B cell (primary cell): Measurements from ENCODE around the gene HBM. TPM values are rescaled to one million over a fixed set of nuclear protein-coding genes. Genes with fewer than 3 reads are reported as not detected.
A peak's percentile ranks its signal among the peaks of the same experiment; 100 is the strongest.

Experiments used
- ATAC-seq: fragments of 200-7000 bp; cut with Tn5 transposase; one replicate; pipeline ENCODE4 v1.10.0; 2021; ENCODE audit warnings: low read depth, mild to moderate bottlenecking, moderate number of reproducible peaks, moderate library complexity
- CTCF ChIA-PET: fragments of 350-600 bp; sonication (Branson Sonifier 250); formaldehyde crosslinking; loops from one replicate; lab custom pipeline; 2021; ENCODE audit warnings: antibody characterized with exemption, inconsistent platforms; lab: Charles Lee
- POLR2A ChIA-PET: fragments of 350-600 bp; sonication (Branson Sonifier 250); formaldehyde crosslinking; loops from one replicate; lab custom pipeline; 2021; ENCODE audit warnings: antibody characterized with exemption; lab: Charles Lee
- DNase-seq: peaks from one replicate; pipeline ENCODE4 v3.0.0; 2013
- H2AFZ ChIP-seq: 2 replicates; pipeline ENCODE4 v1.6.1; 2012; ENCODE audit warnings: mild to moderate bottlenecking, low read depth, low read length; ENCODE audit not compliant: insufficient read depth, poor library complexity, severe bottlenecking
- H3K27ac ChIP-seq, 2 donors: 1 replicate in 1 of 2; 2 replicates in 1 of 2; pipeline ENCODE4 v1.5.1; 2012 to 2013; ENCODE audit warnings: low read length in 2 of 2, mild to moderate bottlenecking in 2 of 2, moderate library complexity in 1 of 2
- H3K27me3 ChIP-seq, 4 experiments: fragments of 200-600 bp in 1 of 4; sonication (generic) in 1 of 4; replicated peaks in 1 of 4; 1 replicate in 2 of 4; 2 replicates in 2 of 4; pipeline versions ENCODE4 v1.6.1 to v1.7.0; 2013 to 2016; ENCODE audit warnings: low read length in 3 of 4, mild to moderate bottlenecking in 2 of 4, mixed read lengths in 1 of 4, moderate library complexity in 1 of 4; ENCODE audit not compliant: insufficient read depth in 4 of 4, control insufficient read depth in 3 of 4; ENCODE audit errors: control extremely low read depth in 1 of 4
- H3K36me3 ChIP-seq, 2 experiments: replicated peaks in 1 of 2; 1 replicate in 1 of 2; 2 replicates in 1 of 2; pipeline versions ENCODE4 v1.6.1 to v1.7.1; 2013; ENCODE audit warnings: low read length in 1 of 2; ENCODE audit not compliant: insufficient read depth in 2 of 2, control insufficient read depth in 1 of 2; ENCODE audit errors: control extremely low read depth in 1 of 2, extremely low read depth in 1 of 2
- H3K4me1 ChIP-seq, 2 donors: fragments of 200-600 bp in 1 of 2; sonication (generic) in 1 of 2; 1 replicate in 1 of 2; 2 replicates in 1 of 2; pipeline versions ENCODE4 v1.5.1 to v1.6.1; 2013 to 2017; ENCODE audit warnings: low read length in 2 of 2; ENCODE audit not compliant: control insufficient read depth in 2 of 2, insufficient read depth in 2 of 2
- H3K4me2 ChIP-seq: replicated peaks from 2 replicates; pipeline ENCODE3; 2012; ENCODE audit warnings: mild to moderate bottlenecking, low read depth, low read length; ENCODE audit not compliant: poor library complexity, severe bottlenecking
- H3K4me3 ChIP-seq, 5 experiments: fragments of 200-600 bp in 1 of 5; sonication (generic) in 1 of 5; 1 replicate in 3 of 5; 2 replicates in 2 of 5; pipeline versions ENCODE4 v1.5.1 to v1.7.0; 2011 to 2016; ENCODE audit warnings: low read length in 4 of 5, mild to moderate bottlenecking in 4 of 5, low read depth in 2 of 5, control low read depth in 1 of 5, moderate library complexity in 1 of 5; ENCODE audit not compliant: insufficient read depth in 1 of 5; ENCODE audit errors: control extremely low read depth in 1 of 5, extremely low read depth in 1 of 5
- H3K79me2 ChIP-seq: fragments of 200-600 bp; sonication (generic); one replicate; pipeline ENCODE4 v1.6.0; 2016; ENCODE audit warnings: low read length; ENCODE audit not compliant: control insufficient read depth, insufficient read depth
- H3K9ac ChIP-seq: fragments of 200-600 bp; sonication (generic); 2 replicates; pipeline ENCODE4 v1.6.1; 2017; ENCODE audit warnings: mild to moderate bottlenecking, low read length, moderate library complexity
- H3K9me3 ChIP-seq, 3 donors: one replicate each; pipeline versions ENCODE4 v1.6.1 to v1.7.1; 2013; ENCODE audit warnings: low read length in 2 of 3; ENCODE audit not compliant: control insufficient read depth in 2 of 3, insufficient read depth in 1 of 3; ENCODE audit errors: control extremely low read depth in 1 of 3
- H4K20me1 ChIP-seq: 2 replicates; pipeline ENCODE4 v1.6.0; 2012; ENCODE audit warnings: mild to moderate bottlenecking, low read length; ENCODE audit not compliant: insufficient read depth, control insufficient read depth, poor library complexity, severe bottlenecking
- H3K27ac Mint-ChIP-seq: one replicate; pipeline ENCODE4 v1.8.0; 2021; ENCODE audit warnings: mixed read lengths
- H3K27me3 Mint-ChIP-seq: one replicate; pipeline ENCODE4 v1.8.0; 2021; ENCODE audit warnings: mixed read lengths
- H3K4me1 Mint-ChIP-seq: one replicate; pipeline ENCODE4 v1.8.0; 2021; ENCODE audit warnings: mixed read lengths
- H3K4me3 Mint-ChIP-seq: one replicate; pipeline ENCODE4 v1.8.0; 2021; ENCODE audit warnings: mixed read lengths
- H3K9me3 Mint-ChIP-seq: one replicate; pipeline ENCODE4 v1.8.0; 2022; ENCODE audit warnings: mixed read lengths; ENCODE audit not compliant: insufficient read depth
- EZH2 ChIP-seq: IDR thresholded peaks from 2 replicates; pipeline ENCODE4 v1.6.1; 2012; ENCODE audit warnings: borderline replicate concordance, low read depth, mild to moderate bottlenecking, moderate library complexity, low read length; ENCODE audit not compliant: insufficient read depth, poor library complexity, severe bottlenecking
- WGBS: methylation state at CpG from one replicate; pipeline ENCODE4 v1.1.5; 2013; ENCODE audit warnings: missing lambda C conversion rate; ENCODE audit not compliant: insufficient coverage; 5-methylcytosine and 5-hydroxymethylcytosine counted together
- intact Hi-C: fragments of 100-400 bp; cut with micrococcal nuclease; formaldehyde crosslinking; loops from one replicate; pipeline ENCODE4 v1.10.0; 2022
- polyA plus RNA-seq: library from polyadenylated mRNA; depleted of rRNA; stranded (reverse); fragments of >200 nt; gene quantifications from 2 replicates; pipeline ENCODE4 v1.2.3, GENCODE V29; 2012
- total RNA-seq, 2 donors: library from RNA; stranded (reverse); fragments of 120-200 nt in 1 of 2; gene quantifications; 1 replicate in 1 of 2; 2 replicates in 1 of 2; pipeline versions ENCODE4 v1.2.3 to v1.2.4, GENCODE V29; 2013 to 2022
- TF ChIP-seq, protein P1 (sequence below): fragments of 200-600 bp; IDR thresholded peaks from one replicate; pipeline ENCODE4 v1.8.0; 2022; ENCODE audit warnings: antibody characterized with exemption, mild to moderate bottlenecking

Gene HBM
- total and polyA plus RNA-seq, 2 donors (not counting 1 experiment from before 2014, with no cell fraction given) = 0.64 TPM; not detected in 1

DNA sequence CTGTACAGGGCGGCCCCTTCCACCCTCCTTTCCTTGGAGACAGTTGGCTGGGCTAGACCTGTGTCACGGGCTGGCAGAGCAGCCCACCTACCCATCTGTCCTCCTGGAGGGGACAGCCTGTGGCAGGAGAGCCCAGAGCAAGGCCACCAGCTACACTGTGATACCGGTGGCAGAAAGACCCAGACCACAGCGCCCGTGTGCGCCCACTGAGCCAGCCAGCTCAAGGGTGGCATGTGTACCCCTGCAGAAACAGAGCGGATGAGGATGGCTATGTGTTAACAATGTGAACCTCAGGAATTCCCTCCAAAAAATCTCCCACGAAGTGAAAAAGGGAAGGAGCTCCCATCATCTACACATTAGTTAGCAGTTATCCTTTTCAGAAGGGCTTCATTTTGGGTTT, 21.6 kb downstream of the HBM start:
- no peaks in the 10 kb centered on the region for H3K27me3 Mint-ChIP-seq
- H3K27ac Mint-ChIP-seq = no peak overlapping the region
- over 99% methylated on average over 7 of the region's 8 CpGs for WGBS
- Histone ChIP-seq H3K9ac (no peak overlapping the region), H3K4me1 (no peaks in the 10 kb centered on the region), H3K27ac (no peak overlapping the region), H4K20me1 (peaks cover 8% of the 10 kb centered on the region), H3K4me3 (no peak overlapping the region), H3K4me2 (no peak overlapping the region), H3K36me3 (peaks cover 15 to 45% of the 10 kb centered on the region in 2 experiments), H3K9me3 (no peaks in the 10 kb centered on the region), H2AFZ (no peak overlapping the region), H3K27me3 (no peaks in the 10 kb centered on the region), H3K79me2 (peaks cover 4% of the 10 kb centered on the region)
- H3K4me3 Mint-ChIP-seq = no peak overlapping the region
- intact Hi-C loops = no loop called here
- POLR2A ChIA-PET = no interaction called here
- H3K9me3 Mint-ChIP-seq = no peaks in the 10 kb centered on the region
- no peak for ATAC-seq
- no peaks in the 10 kb centered on the region for H3K4me1 Mint-ChIP-seq
- DNase-seq = no peak
- TF ChIP-seq, protein P1, sequence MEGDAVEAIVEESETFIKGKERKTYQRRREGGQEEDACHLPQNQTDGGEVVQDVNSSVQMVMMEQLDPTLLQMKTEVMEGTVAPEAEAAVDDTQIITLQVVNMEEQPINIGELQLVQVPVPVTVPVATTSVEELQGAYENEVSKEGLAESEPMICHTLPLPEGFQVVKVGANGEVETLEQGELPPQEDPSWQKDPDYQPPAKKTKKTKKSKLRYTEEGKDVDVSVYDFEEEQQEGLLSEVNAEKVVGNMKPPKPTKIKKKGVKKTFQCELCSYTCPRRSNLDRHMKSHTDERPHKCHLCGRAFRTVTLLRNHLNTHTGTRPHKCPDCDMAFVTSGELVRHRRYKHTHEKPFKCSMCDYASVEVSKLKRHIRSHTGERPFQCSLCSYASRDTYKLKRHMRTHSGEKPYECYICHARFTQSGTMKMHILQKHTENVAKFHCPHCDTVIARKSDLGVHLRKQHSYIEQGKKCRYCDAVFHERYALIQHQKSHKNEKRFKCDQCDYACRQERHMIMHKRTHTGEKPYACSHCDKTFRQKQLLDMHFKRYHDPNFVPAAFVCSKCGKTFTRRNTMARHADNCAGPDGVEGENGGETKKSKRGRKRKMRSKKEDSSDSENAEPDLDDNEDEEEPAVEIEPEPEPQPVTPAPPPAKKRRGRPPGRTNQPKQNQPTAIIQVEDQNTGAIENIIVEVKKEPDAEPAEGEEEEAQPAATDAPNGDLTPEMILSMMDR = no peak
- TF ChIP-seq EZH2 = no peak
- CTCF ChIA-PET = no interaction called here

DNA sequence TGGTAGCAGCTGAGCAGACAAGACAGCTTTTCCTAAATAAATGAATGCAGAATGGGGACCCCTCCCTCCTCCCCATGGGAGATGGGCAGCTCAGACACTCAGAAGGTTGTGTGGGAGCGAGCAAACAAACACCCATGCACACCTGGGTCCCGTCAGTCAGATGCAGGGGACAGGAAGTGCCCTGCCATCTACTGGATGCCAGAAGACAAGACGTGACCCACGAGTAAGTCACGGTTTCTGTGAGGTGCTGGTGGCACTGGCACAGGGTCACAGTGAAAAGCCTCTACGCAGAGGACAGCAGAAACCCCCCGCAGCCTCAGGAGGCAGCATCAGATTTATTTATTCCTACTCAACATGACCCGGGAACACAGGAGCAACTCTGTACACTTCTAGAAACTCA, 22.9 kb downstream of the HBM start:
- Histone ChIP-seq H3K27ac (no peak overlapping the region), H2AFZ (no peak overlapping the region), H3K4me2 (no peak overlapping the region), H3K27me3 (no peaks in the 10 kb centered on the region), H4K20me1 (peaks cover 8% of the 10 kb centered on the region), H3K79me2 (peaks cover 4% of the 10 kb centered on the region), H3K36me3 (peaks cover 15 to 55% of the 10 kb centered on the region in 2 experiments), H3K4me1 (no peaks in the 10 kb centered on the region), H3K9ac (no peak overlapping the region), H3K4me3 (no peak overlapping the region), H3K9me3 (no peaks in the 10 kb centered on the region)
- TF ChIP-seq, protein P1 = no peak
- TF ChIP-seq EZH2 = no peak
- no peaks in the 10 kb centered on the region for H3K27me3 Mint-ChIP-seq
- ChIA-PET POLR2A (no interaction called here), CTCF (interaction anchor here (0.6 kb wide), 1 partner anchor 123 kb away, joined by 4 read pairs; no protein-coding TSS in a partner anchor)
- peak; percentile 24 for ATAC-seq
- DNase-seq = peak; percentile 46
- intact Hi-C loops = no loop called here
- WGBS = 59% methylated on average over 7 of the region's 8 CpGs
- H3K4me1 Mint-ChIP-seq = no peaks in the 10 kb centered on the region
- H3K27ac Mint-ChIP-seq = no peak overlapping the region
- no peak overlapping the region for H3K4me3 Mint-ChIP-seq
- no peaks in the 10 kb centered on the region for H3K9me3 Mint-ChIP-seq
